H9 (cell line): Measurements from ENCODE around the gene ZBED1. TPM values are rescaled to one million over a fixed set of nuclear protein-coding genes. Genes with fewer than 3 reads are reported as not detected.
"Not testable (repeated sequence)": the region's sequence is repeated elsewhere in the genome, so short reads cannot be mapped to it uniquely, and the experiment has no call there.

Experiments used
- DNase-seq: peaks from one replicate; pipeline ENCODE4 v3.0.0-alpha.2; 2017
- H2AFZ ChIP-seq: one replicate; pipeline ENCODE4 v1.6.1; 2013; ENCODE audit warnings: mild to moderate bottlenecking, low read length, control low read depth, moderate library complexity
- H2AK5ac ChIP-seq: 2 replicates; pipeline ENCODE4 v1.6.1; 2013; ENCODE audit warnings: low read length, control low read depth, mixed read lengths; ENCODE audit not compliant: insufficient read length
- H2BK120ac ChIP-seq: one replicate; pipeline ENCODE4 v1.6.1; 2013; ENCODE audit warnings: low read depth, mild to moderate bottlenecking, low read length, control low read depth, inconsistent platforms; ENCODE audit not compliant: poor library complexity, severe bottlenecking
- H2BK12ac ChIP-seq: 2 replicates; pipeline ENCODE4 v1.6.1; 2013; ENCODE audit warnings: low read length, control low read depth, mixed read lengths, low read depth; ENCODE audit not compliant: insufficient read length
- H2BK15ac ChIP-seq: 2 replicates; pipeline ENCODE4 v1.6.1; 2013; ENCODE audit warnings: low read depth, low read length, control low read depth
- H2BK20ac ChIP-seq: one replicate; pipeline ENCODE4 v1.6.1; 2013; ENCODE audit warnings: low read depth, mild to moderate bottlenecking, low read length, control low read depth, inconsistent platforms; ENCODE audit not compliant: poor library complexity, severe bottlenecking
- H2BK5ac ChIP-seq: 2 replicates; pipeline ENCODE4 v1.6.1; 2013; ENCODE audit warnings: low read length, control low read depth, mixed read lengths; ENCODE audit not compliant: insufficient read length
- H3K14ac ChIP-seq: 2 replicates; pipeline ENCODE4 v1.6.1; 2013; ENCODE audit warnings: low read length, control low read depth; ENCODE audit not compliant: insufficient read depth
- H3K18ac ChIP-seq: 2 replicates; pipeline ENCODE4 v1.6.1; 2013; ENCODE audit warnings: low read depth, mild to moderate bottlenecking, mixed read lengths, low read length, control low read depth; ENCODE audit not compliant: insufficient read length
- H3K23ac ChIP-seq: 2 replicates; pipeline ENCODE4 v1.6.1; 2013; ENCODE audit warnings: low read length, control low read depth, mixed read lengths, low read depth; ENCODE audit not compliant: insufficient read length
- H3K23me2 ChIP-seq: 2 replicates; pipeline ENCODE4 v1.6.1; 2013; ENCODE audit warnings: low read depth, mild to moderate bottlenecking, mixed read lengths, low read length, control low read depth; ENCODE audit not compliant: insufficient read length, poor library complexity, severe bottlenecking
- H3K27ac ChIP-seq: 2 replicates; pipeline ENCODE4 v1.5.1; 2013; ENCODE audit warnings: low read length, control low read depth, mixed read lengths, low read depth; ENCODE audit not compliant: insufficient read length
- H3K27me3 ChIP-seq: 2 replicates; pipeline ENCODE4 v1.6.1; 2013; ENCODE audit warnings: low read length, control low read depth, inconsistent platforms; ENCODE audit not compliant: insufficient read depth
- H3K4ac ChIP-seq: 2 replicates; pipeline ENCODE4 v1.6.1; 2013; ENCODE audit warnings: low read depth, mild to moderate bottlenecking, control low read depth, inconsistent platforms, low read length, moderate library complexity
- H3K4me1 ChIP-seq: 2 replicates; pipeline ENCODE4 v1.6.1; 2013; ENCODE audit warnings: low read length, control low read depth, inconsistent platforms; ENCODE audit not compliant: insufficient read depth
- H3K4me2 ChIP-seq: 2 replicates; pipeline ENCODE4 v1.6.1; 2013; ENCODE audit warnings: low read length, control low read depth, mixed read lengths; ENCODE audit not compliant: insufficient read length, insufficient read depth
- H3K56ac ChIP-seq: 2 replicates; pipeline ENCODE4 v1.6.1; 2013; ENCODE audit warnings: low read depth, mild to moderate bottlenecking, mixed read lengths, low read length, control low read depth; ENCODE audit not compliant: insufficient read length
- H3K79me1 ChIP-seq: 2 replicates; pipeline ENCODE4 v1.6.1; 2013; ENCODE audit warnings: low read depth, mild to moderate bottlenecking, moderate library complexity, low read length, control low read depth, inconsistent platforms; ENCODE audit not compliant: insufficient read depth, poor library complexity, severe bottlenecking
- H3K79me2 ChIP-seq: 2 replicates; pipeline ENCODE4 v1.6.1; 2013; ENCODE audit warnings: low read length, control low read depth, inconsistent platforms; ENCODE audit not compliant: insufficient read depth
- H3K9ac ChIP-seq: 2 replicates; pipeline ENCODE4 v1.6.1; 2013; ENCODE audit warnings: low read length, control low read depth, mixed read lengths; ENCODE audit not compliant: insufficient read length; ENCODE audit errors: extremely low read depth
- H3K9me3 ChIP-seq: one replicate; pipeline ENCODE4 v1.6.1; 2013; ENCODE audit warnings: low read depth, low read length, inconsistent platforms; ENCODE audit not compliant: control insufficient read depth
- H3T11ph ChIP-seq: one replicate; pipeline ENCODE4 v1.6.1; 2013; ENCODE audit warnings: mild to moderate bottlenecking, low read length, control low read depth, inconsistent platforms
- H4K20me1 ChIP-seq: one replicate; pipeline ENCODE4 v1.6.1; 2013; ENCODE audit not compliant: control insufficient read depth, insufficient read length, insufficient read depth
- H4K5ac ChIP-seq: 2 replicates; pipeline ENCODE4 v1.6.1; 2013; ENCODE audit warnings: low read depth, mild to moderate bottlenecking, mixed read lengths, low read length, control low read depth; ENCODE audit not compliant: insufficient read length
- H4K8ac ChIP-seq: replicated peaks from 2 replicates; pipeline ENCODE4 v1.6.1; 2013; ENCODE audit warnings: low read length, control low read depth, mixed read lengths, low read depth; ENCODE audit not compliant: insufficient read length
- H4K91ac ChIP-seq: 2 replicates; pipeline ENCODE4 v1.6.1; 2013; ENCODE audit warnings: low read depth, mild to moderate bottlenecking, moderate library complexity, mixed read lengths, low read length, control low read depth; ENCODE audit not compliant: insufficient read length
- H3K27ac Mint-ChIP-seq, 3 experiments: 2 replicates in 2 of 3; 3 replicates in 1 of 3; pipeline ENCODE4 v1.8.0; 2020 to 2021; ENCODE audit warnings: mixed read lengths in 3 of 3, mild to moderate bottlenecking in 1 of 3, moderate library complexity in 1 of 3
- H3K27me3 Mint-ChIP-seq: 2 replicates; pipeline ENCODE4 v1.8.0; 2021; ENCODE audit warnings: low read depth, mild to moderate bottlenecking, moderate library complexity, mixed read lengths
- H3K36me3 Mint-ChIP-seq, 3 experiments: 2 replicates in 2 of 3; 3 replicates in 1 of 3; pipeline ENCODE4 v1.8.0; 2020 to 2021; ENCODE audit warnings: low read depth in 3 of 3, mixed read lengths in 3 of 3; ENCODE audit not compliant: insufficient read depth in 1 of 3
- H3K4me1 Mint-ChIP-seq, 2 experiments: 2 replicates each; pipeline ENCODE4 v1.8.0; 2020; ENCODE audit warnings: mixed read lengths in 2 of 2
- H3K4me3 Mint-ChIP-seq, 2 experiments: 2 replicates in 1 of 2; 3 replicates in 1 of 2; pipeline ENCODE4 v1.8.0; 2020 to 2021; ENCODE audit warnings: mild to moderate bottlenecking in 2 of 2, mixed read lengths in 2 of 2, moderate library complexity in 1 of 2
- H3K9me3 Mint-ChIP-seq, 2 experiments: 2 replicates in 1 of 2; 3 replicates in 1 of 2; pipeline ENCODE4 v1.8.0; 2020; ENCODE audit warnings: mild to moderate bottlenecking in 2 of 2, mixed read lengths in 2 of 2, moderate library complexity in 1 of 2
- WGBS: extraction: QIAGEN DNeasy Blood & Tissue Kit; methylation state at CpG from one replicate; pipeline ENCODE4 v1.1.7; 2013; ENCODE audit warnings: missing lambda C conversion rate, low lambda C conversion rate, mixed read lengths; ENCODE audit not compliant: insufficient read length; ENCODE audit errors: extremely low coverage; 5-methylcytosine and 5-hydroxymethylcytosine counted together
- total RNA-seq: library from RNA; stranded (reverse); gene quantifications from 2 replicates; pipeline ENCODE4 v1.2.1, GENCODE V29; 2021
- TF ChIP-seq, protein P1 (sequence below): fragments of 200-600 bp; sonication (generic); conservative IDR thresholded peaks from 3 replicates; pipeline ENCODE4 v1.8.0; 2021; ENCODE audit warnings: antibody characterized with exemption, mild to moderate bottlenecking

Gene ZBED1
- total RNA-seq, 1 experiment from 2014 or later, result 61.1 TPM

DNA sequence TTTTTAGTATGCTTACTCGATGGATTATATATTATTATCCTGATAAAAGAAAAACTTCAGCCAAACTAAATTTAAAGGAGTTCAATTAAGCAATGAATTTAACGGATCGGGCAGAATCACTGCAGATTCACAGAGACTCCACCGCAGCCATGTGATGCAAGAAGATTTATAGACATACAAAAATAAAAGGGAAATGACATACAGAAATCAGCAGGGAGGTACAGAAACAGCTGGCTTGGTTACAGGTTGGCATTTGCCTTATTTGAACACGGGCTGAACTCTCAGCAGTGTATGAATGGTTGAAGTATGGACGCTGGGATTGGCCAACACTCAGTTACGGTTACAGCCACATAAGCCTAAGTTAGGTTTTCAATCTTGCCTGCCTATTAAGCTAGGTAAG, 35.4 kb upstream of the ZBED1 start:
- Histone ChIP-seq H3K23me2 (no peaks in the 10 kb centered on the region), H3K14ac (no peak overlapping the region), H4K5ac (no peak overlapping the region), H2BK12ac (no peak overlapping the region), H4K20me1 (no peaks in the 10 kb centered on the region), H3T11ph (no peak overlapping the region), H3K18ac (no peak overlapping the region), H2AFZ (no peak overlapping the region), H3K79me2 (no peaks in the 10 kb centered on the region), H3K27me3 (no peaks in the 10 kb centered on the region), H2BK15ac (no peak overlapping the region), H3K27ac (no peak overlapping the region), H4K91ac (no peak overlapping the region), H3K56ac (no peak overlapping the region), H2BK5ac (no peak overlapping the region), H2AK5ac (no peak overlapping the region), H3K4me1 (no peaks in the 10 kb centered on the region), H3K79me1 (no peaks in the 10 kb centered on the region), H3K9ac (no peak overlapping the region), H3K9me3 (no peaks in the 10 kb centered on the region), H3K4ac (no peak overlapping the region), H3K23ac (no peak overlapping the region), H4K8ac (no peak overlapping the region), H2BK120ac (no peak overlapping the region), H3K4me2 (no peak overlapping the region), H2BK20ac (no peak overlapping the region)
- H3K4me1 Mint-ChIP-seq, result peaks cover 9 to 11% of the 10 kb centered on the region in 2 experiments; a peak in 3 of 4 replicates
- H3K36me3 Mint-ChIP-seq, result no peaks in the 10 kb centered on the region
- no peak overlapping the region for H3K27ac Mint-ChIP-seq
- no peaks in the 10 kb centered on the region; a peak in 1 of 5 replicates for H3K9me3 Mint-ChIP-seq
- no peak overlapping the region for H3K4me3 Mint-ChIP-seq
- TF ChIP-seq, protein P1, sequence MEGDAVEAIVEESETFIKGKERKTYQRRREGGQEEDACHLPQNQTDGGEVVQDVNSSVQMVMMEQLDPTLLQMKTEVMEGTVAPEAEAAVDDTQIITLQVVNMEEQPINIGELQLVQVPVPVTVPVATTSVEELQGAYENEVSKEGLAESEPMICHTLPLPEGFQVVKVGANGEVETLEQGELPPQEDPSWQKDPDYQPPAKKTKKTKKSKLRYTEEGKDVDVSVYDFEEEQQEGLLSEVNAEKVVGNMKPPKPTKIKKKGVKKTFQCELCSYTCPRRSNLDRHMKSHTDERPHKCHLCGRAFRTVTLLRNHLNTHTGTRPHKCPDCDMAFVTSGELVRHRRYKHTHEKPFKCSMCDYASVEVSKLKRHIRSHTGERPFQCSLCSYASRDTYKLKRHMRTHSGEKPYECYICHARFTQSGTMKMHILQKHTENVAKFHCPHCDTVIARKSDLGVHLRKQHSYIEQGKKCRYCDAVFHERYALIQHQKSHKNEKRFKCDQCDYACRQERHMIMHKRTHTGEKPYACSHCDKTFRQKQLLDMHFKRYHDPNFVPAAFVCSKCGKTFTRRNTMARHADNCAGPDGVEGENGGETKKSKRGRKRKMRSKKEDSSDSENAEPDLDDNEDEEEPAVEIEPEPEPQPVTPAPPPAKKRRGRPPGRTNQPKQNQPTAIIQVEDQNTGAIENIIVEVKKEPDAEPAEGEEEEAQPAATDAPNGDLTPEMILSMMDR, result no peak
- H3K27me3 Mint-ChIP-seq, result no peaks in the 10 kb centered on the region; the same call in 1 of the 2 replicates
- no peak for DNase-seq
- no CpG with 5 or more reads among the region's 7 CpGs for WGBS

- H4K5ac ChIP-seq, H3K79me2 ChIP-seq, H3K36me3 Mint-ChIP-seq, H3K23ac ChIP-seq, H3K56ac ChIP-seq, H3K27ac ChIP-seq, H4K8ac ChIP-seq, H3K23me2 ChIP-seq, H2BK5ac ChIP-seq, H3K4me1 ChIP-seq, DNase-seq, H4K20me1 ChIP-seq, H3K4ac ChIP-seq, H3T11ph ChIP-seq, H3K27me3 ChIP-seq, H4K91ac ChIP-seq, H2AFZ ChIP-seq, H3K27me3 Mint-ChIP-seq, H2BK120ac ChIP-seq, H2BK12ac ChIP-seq, H3K4me3 Mint-ChIP-seq, H3K18ac ChIP-seq, H2BK20ac ChIP-seq, H3K9ac ChIP-seq, H2AK5ac ChIP-seq, H3K9me3 ChIP-seq, H3K27ac Mint-ChIP-seq, H3K14ac ChIP-seq, H3K79me1 ChIP-seq, H3K9me3 Mint-ChIP-seq, H3K4me2 ChIP-seq, H2BK15ac ChIP-seq: not testable (repeated sequence)
- WGBS, result no CpG with 5 or more reads among the region's 5 CpGs
- peaks cover 9 to 11% of the 10 kb centered on the region in 2 experiments; a peak in 3 of 4 replicates for H3K4me1 Mint-ChIP-seq
These were observed 33.7 kb upstream of the ZBED1 start for GRCh38 chrX:2534261-2535021.
